Ammon's horn (tissue), 1 donor: Measurements from ENCODE around the gene TUBAL3.
"Not testable (repeated sequence)": the region's sequence is repeated elsewhere in the genome, so short reads cannot be mapped to it uniquely, and the experiment has no call there.

Experiments used
- DNase-seq: peaks from one replicate; pipeline ENCODE4 v3.0.0-alpha.2; 2016; ENCODE audit warnings: low spot score

The TUBAL3 gene

DNA sequence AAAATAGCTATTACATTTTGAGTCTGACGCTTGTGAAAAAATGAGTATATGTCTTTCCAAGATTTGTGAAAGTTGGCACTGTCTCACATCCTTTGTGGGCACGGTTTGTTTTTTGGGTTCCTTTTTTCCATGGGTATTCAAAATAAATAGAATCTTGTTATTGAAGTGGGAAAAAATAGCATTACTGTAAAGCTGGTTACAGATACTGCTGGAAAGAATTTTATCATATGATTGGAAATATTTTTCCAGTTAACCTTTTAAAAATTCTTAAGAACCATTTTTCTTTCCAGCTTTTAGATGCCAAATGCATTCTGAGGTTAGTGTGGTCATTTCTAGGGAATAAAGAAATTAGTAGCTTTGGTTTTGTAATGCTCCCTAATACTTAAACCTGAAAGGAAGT lies 19.1 kb upstream of the TUBAL3 start:
- no peak for DNase-seq

DNA sequence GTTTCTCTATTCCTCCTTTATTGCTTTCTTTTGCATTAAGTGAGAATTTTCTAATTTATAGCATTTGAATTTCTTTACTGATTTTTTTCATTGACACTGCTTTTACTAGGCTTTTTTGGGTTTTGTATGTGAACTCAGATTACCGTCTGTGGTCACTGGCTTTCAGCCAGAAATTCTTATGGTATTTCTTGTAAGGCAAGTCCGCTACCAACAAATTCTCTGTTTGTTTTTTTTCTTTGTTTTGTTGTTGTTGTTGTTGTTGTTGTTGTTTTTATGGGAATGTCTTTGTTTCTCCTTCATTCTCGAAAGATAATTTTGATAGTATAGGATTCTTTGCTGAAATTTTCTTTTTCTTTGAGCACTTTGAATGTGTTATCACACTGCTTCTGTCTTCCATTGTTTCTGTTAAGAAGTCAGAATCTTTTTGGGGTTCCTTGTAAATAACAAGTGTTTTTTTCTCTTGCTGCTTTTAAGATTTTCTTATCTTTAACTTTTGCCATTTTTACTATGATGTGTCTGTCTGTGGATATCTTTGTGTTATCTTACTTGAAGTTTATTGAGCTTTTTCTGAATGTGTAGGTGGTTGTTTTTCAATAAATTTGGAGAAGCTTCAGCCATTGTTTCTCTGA lies 15.0 kb upstream of the TUBAL3 start:
- no peak for DNase-seq

DNA sequence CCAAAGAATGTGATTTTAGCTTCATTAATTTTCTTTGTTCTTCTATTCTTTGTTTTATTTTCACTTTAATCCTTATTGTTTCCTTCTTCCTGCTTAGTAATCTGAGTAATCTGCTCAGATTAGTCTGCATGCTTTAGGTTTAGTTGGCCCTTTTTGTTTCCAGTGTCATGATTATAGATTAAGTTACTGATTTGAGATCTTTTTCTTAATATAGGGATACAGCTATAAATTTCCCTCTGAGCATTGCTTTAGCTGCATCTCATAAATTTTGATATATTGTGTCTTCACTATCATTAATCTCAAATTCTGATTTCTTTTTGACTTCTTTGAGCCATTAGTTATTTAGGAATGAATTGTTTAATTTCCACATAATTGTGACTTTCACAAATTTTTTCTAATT lies 14.0 kb upstream of the TUBAL3 start:
- DNase-seq: no peak

DNA sequence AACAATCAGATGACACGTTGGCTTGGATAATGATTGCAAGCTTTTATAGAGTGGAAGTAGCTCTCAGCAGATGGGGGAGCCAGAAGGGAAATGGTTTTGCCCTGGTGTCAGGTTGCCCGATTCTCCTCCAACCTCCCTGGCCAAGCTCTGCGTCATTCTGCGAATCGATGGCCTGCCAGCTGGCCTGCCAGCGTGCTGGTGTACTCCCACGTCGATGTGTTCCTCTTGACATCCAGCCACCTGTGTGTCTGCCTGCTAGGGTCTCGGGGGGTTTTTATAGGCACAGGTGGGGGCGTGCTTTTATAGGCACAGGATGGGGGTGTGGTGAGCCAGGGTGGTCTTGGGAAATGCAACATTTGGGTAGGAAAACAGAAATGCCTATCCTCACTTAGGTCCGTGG lies 12.4 kb upstream of the TUBAL3 start:
- no peak for DNase-seq

DNA sequence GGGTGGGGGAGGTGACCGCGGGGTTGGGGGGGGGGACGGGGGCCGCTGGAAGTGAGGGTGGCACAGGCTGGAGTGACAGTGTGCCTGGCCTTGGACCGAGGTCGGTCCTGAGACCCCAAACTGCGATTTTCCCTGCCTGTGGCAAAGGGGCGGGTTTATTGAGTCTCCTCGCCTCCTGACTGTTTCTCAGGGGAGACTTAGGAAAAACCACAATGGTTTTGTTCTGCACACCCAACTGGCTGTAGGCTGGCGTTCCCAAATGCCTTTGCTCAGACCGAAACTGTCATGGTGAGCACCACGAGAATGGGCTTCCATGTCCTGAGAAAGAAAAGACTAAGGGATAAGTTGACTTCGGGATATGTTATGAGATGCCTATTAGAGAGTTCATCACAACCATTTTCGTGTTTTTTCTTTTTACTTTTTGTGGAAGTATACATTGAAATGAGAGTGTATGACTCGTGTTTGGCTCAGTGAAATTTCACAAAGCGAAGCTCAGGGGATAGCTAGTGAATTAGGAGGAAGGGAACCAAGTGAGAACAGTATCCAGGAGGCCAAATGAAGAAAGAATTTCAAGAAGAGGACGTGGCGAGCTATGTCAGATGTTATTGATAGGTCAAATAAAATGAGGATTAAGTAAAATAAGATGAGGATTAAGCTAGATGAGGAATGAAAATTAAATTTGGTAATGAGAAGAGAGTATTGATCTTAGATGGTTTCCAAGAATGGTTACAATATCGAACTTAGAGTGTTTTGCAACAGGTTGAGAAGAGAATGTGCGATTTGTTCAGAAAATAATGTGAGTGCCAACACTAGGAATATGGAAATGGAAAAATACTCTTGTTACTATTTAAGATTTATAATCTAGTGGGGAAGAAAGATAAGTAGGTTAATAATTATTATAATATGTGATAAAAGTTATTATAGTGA lies 8.6 kb upstream of the TUBAL3 start:
- DNase-seq: peak; percentile 35

DNA sequence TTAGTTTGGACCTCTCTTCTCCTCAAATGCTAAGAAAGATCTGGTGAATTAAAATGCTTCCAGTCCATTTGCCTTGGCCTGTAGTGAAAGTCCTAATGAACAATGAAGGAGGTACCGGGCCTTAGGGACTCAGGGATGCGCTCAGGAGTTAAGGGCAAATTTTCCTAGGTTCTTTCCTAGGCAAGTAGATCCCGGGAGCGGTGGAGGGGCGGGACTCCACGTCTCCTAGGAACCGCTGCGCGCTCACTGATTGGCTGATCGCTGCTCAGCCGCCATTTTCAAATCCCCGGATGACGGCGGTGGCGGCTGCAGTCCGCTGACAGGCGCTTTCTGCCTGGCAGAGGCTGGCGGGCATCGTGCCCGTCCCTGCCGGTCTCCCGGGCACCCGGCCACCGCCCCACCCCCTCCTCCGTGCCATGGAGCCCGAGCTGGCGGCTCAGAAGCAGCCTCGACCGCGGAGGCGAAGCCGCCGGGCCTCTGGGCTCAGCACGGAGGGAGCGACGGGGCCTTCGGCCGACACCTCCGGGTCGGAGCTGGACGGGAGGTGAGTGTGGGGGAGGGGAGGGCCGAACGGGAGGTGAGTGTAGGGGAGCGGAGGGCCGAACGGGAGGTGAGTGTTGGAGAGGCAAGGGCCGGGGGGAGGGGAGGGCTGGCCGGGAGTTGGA lies 7.8 kb upstream of the TUBAL3 start, which contains the start of gene NET1:
TSS of gene NET1 (plus strand) at position 281 of the 665 bp plus-strand sequence. CDS start at position 417, 136 bp downstream.
- DNase-seq: peak; percentile 96

DNA sequence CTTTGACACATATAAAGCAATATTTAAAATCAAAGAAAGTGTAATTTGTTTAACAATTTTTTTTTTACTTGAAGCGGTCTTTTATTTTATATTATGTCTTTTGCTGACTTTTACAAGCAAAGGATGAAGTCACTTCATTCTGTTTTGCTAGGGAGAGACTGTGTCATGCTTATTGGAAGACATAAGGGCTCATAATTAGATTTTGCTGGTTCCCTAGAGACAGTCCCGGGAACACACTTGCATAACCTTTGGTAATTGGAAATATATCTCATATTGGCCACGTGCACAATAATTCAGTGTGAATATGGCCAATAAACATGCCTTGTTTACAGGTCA lies 7.3 kb upstream of the TUBAL3 start:
- DNase-seq: no peak

DNA sequence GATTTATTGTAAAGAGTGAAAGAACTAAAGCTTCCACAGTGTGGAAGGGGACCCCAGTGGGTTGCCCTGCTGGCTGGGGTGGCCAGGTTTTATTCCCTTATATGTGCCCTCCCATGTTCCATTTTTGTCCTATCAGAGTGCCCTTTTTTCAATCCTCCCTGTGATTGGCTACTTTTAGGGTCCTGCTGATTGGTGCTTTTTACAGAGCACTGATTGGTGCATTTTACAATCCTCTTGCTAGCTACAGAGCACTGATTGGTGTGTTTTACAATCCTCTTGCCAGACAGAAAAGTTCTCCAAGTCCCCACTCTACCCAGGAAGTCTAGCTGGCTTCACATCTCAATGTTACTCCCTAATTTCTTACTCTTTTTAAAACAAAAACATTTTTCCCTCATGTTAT lies 6.2 kb upstream of the TUBAL3 start:
- DNase-seq: not testable (repeated sequence)

DNA sequence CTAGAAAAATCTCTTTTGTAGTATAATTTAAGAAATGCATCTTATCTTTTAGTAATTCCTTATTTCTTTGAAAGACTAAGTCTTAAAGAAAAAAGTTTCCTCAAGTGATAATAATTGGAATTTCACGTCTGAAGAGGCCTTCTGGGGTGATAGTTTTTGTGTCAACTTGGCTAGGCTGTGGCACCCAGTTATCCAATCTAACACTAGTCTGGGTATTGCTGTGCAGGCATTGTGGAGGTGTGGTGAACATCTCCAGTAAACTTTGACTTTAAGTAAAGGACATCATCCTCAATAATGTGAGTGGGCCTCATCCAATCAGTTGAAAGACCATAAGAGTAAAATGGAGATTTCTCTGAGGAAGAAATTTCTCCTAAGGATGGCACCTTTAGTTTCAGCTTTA lies 2.3 kb upstream of the TUBAL3 start:
- no peak for DNase-seq

DNA sequence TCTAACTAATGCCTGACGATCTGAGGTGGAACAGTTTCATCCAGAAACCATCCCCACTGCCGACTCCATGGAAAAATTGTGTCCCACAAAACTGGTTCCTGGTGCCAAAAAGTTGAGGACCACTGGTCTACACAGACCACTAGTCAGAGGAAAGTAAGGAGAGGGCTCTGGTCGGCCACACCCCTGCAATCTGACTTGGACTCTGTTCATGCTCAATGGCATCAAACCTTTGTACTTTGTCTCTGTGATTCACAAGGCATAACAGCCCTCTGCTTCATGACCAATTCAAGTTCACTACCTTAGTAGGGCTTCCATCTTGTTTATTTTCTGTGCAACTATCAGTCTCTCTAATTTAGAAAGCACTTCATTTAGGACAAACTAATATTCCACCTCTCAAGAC lies 1.8 kb downstream of the TUBAL3 start:
- no peak for DNase-seq

DNA sequence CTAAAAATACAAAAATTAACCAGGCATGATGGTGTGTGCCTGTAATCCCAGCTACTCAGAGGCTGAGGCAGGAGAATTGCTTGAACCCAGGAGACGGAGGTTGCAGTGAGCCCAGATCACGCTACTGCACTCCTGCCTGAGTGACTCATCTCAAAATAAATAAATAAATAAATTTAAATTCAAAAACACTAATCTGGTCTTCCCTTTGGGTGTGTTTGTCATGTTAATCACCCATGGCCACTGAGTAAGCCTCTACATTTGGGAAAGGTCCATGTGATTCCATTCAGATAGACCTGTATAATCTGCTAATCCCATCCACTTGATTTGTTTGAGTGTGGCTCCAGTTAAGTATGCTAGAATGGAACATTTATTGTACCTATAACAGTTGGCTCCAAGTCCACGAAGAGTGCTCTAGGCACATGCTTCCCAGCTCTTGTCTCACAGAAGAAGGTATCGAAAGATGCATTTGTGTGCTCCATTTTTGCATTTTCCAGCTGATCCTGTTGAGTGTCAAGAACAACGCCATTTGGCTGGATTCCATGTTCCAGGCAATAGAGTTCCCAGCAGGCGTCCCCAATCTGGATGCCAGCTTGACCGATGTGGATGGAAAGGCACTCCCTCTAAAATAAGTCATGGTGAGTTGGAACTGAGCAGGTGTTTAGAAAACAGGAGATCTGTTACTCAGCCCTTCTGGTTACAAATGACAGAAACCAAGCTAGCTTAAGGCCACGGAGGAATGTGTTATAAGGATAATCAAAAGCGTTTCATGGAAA lies 4.0 kb downstream of the TUBAL3 start:
- no peak for DNase-seq

DNA sequence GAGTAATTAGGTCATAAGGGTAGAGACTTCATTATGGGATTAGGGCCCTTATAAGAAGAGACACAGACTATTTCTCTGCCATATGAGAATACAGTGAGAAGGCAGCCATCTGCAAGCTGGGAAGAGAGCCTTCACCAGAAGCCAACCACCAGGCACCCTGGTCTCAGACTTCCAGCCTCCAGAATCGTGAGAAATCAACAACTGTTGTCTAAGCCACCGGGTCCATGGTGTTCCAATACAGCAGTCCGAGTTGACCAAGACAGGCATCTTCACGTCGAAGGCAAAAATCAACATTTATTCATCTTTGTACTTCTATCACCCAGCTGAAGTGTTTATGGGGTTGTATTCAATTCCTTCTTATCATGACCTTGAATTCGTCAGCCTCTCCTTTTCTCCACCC lies 5.3 kb downstream of the TUBAL3 start:
- no peak for DNase-seq

DNA sequence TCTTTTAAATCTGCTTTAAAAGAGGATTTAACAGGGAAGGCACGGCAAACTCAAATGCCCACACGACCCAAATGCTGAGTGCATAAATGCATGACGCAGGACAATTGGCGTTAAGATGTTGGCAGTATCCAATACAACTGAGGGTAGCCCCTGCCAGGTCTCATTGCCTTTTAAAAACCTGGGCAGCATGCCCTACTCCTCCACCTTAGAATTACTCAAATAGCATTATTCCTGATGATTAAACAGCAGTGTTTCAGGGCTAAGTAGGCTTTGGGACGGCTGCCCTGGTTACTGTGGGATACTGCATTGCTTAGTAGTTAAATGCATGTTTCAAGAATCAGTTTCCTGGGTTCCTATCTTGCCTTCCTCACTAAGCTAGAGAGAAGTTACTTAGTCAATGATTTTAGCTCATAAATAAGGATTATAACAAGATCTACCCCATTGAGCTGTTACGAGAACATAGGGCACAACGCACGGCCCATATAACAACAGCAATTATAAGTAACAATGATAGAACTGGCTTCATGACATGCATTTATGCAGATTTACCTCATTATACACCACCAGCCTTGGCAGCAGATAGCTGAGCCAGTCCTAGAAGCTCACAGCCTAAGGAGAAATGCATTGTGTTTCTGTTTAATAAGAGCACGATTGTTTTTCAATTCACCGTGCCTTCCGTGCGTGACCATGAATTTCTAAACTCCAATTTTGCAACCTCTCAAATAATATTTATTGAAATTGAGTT lies 7.9 kb downstream of the TUBAL3 start:
- peak; percentile 83 for DNase-seq

DNA sequence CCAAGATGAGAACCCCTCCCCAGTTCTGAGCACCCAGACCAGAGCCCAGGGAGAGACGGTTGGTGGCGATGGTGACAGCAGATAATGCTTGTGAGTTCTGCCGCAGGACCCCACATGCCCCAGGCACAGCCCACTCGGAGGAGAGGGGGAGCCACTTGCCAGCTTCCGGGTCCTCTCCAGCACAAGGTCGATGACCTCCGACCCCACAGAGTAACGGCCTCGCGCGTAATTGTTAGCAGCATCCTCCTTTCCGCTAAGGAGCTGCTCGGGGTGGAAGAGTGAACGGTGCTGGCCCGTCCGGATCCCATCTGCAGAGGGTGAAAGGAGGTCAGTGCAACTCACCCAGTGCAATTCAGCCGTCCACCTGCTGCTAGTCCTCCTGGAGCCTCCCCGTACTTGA lies 9.5 kb downstream of the TUBAL3 start:
- DNase-seq: no peak

DNA sequence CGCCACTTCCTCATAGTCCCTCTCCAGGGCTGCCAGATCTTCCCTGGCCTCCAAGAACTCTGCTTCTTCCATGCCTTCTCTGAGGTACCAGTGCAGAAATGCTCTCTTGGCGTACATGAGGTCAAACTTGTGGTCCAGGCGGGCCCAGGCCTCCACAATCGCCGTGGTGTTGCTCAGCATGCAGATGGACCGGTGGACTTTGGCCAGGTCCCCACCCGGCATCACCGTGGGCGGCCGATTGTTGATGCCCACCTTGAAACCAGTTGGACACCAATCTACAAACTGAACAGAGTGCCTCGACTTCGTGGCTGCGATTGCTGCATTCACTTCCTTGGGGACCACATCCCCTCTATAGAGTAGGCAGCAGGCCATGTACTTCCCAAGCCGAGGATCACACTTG lies 11.1 kb downstream of the TUBAL3 start:
- no peak for DNase-seq

DNA sequence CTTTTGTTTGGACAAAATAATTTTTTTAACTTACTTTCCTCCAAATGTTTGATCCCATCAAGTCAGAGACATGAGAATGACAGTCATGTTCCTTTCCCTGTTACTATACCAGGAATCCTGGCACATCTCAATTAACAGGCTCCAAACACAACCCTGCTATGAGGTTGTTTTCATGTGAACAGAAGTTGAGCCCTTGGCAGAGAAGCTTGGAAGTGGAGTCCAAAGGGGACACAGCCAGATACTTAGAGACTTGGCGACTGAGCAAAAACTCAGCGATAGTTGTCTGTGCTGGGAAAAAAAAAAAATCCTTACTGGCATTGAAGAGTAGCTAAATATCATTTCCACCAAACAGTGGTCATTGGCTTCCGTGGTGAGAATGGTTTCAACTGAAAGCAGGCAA lies 12.8 kb downstream of the TUBAL3 start:
- DNase-seq: no peak

DNA sequence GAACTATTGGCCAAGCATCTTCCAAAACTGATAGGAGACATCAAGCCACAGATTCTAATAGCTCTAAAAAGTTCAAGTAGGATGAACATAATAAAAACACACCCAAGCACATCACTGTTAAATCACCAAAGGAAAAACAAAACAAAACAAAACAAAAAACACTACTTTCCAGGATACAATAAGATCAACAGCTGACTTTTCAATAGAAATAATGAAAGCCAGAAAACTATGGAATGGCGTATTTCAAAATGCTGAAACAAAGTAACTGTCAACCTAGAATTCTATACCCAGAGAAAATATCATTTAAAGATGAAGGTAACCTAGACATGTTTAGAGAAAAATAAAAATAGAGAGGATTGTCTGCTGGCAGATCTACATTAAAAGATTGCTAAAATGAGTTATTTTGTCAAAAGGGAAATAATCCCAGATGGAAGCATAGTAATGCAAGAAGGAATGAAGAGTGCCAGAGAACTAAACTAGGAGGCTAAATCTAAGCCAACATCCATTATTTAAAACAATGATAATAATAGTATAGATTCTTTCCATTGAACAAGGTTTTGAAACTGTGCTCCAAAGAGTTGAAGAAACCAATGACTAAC lies 13.9 kb downstream of the TUBAL3 start:
- DNase-seq: no peak

DNA sequence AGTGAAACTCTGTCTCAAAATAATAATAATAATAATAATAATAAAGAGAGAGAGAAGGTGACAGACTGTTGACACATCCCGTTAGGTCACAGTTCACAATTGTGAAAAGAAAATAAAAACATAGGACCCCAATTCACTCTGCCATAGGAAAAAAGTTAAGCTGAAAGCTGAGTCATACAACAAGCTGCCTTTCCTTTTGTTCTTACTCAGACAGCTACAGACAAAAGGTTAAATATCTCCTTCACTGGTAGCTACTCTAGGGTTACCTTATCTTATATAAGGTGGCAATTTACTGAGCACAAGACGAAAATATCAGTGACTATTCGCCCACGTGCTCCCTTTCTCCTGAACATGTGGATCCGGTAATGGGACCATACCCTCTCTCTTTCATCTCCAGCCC lies 17.5 kb downstream of the TUBAL3 start:
- DNase-seq: no peak

DNA sequence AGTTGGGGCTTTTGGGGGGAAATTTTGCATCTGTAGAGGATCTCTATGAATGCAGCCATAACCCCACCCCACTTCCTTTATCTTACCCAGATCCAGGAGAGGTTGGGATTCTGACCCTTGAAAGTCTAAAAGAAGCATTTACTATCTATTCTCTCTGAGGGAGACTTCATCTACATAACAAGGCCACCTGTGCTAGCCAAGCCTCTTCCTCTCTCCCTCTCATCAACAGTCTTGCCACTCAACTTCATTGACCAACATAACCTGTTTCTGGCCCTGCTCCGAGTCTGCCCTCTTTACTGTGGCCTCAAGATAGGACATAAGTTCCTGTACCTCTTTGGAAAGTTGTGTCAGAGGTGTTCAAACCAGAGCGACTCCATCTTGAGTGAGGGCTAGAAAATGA lies 19.4 kb downstream of the TUBAL3 start:
- DNase-seq: no peak

DNA sequence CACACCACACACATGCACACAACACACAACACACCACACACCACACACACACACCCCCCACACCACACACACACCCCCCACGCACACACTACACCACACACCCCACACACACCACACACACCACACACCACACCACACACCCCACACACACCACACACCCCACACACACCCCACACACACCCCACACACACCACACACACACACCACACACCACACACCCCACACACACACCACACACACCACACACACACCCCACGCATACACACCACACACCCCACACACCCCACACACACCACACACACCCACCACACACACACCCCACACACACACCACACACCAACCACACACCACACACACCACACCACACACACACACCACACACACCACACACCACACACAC lies 23.4 kb downstream of the TUBAL3 start:
- DNase-seq: no peak

DNA sequence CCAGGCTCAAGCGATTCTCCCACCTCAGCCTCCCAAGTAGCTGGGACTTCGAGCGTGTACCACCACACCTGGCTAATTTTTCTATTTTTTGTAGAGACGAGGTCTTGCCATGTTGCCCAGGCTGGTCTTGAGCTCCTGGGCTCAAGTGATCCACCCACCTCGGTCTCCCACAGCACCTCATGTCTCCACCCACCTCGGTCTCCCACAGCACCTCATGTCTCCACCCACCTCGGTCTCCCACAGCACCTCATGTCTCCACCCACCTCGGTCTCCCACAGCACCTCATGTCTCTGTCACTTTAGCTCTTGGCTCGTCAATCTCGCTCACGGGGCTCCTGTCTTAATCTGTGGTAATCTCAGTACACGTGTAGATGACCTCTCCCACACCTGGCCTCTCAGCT lies 24.2 kb downstream of the TUBAL3 start:
- not testable (repeated sequence) for DNase-seq
